ENCODE results near the gene TUG1. TPM values are rescaled to one million over a fixed set of nuclear protein-coding genes. Genes with fewer than 3 reads are reported as not detected.

TUG1 gene
- total RNA-seq, 2 experiments from 2014 or later, result 85.8 to 86.2 TPM

GRCh38 chr22:30964858-30965257 is 4.2 kb upstream of the TUG1 start:
- ATAC-seq (ENCODE audit: poor library complexity) (no peak), DNase-seq (no peak)
- ChIA-PET CTCF (interaction anchor here (0.6 to 1.9 kb wide), 3 partner anchors 45 to 1043 kb away, joined by 3 to 5 read pairs (median 5); no protein-coding TSS in a partner anchor), POLR2A (no interaction called here)
- Histone ChIP-seq H3K36me3 (ENCODE audit: insufficient read depth, low read length) (no peaks in the 10 kb centered on the region), H3K27ac (ENCODE audit: low read depth in 1 of 2, low read length in 2 of 2) (no peak overlapping the region), H3K4me3 (ENCODE audit: low read length) (no peak overlapping the region), H3K27me3 (ENCODE audit: control insufficient read depth in 1 of 2, insufficient read depth in 2 of 2, low read length in 2 of 2) (no peaks in the 10 kb centered on the region), H3K4me1 (ENCODE audit: insufficient read depth, low read length) (peaks cover 7% of the 10 kb centered on the region), H3K9me3 (ENCODE audit: control insufficient read depth in 1 of 2, insufficient read depth in 1 of 2, low read length in 2 of 2) (peaks cover 20 to 29% of the 10 kb centered on the region in 2 experiments)
- TF ChIP-seq CTCF (IDR thresholded peaks at IDR 0.05), result no peak
- intact Hi-C loops (cut with DNase I, micrococcal nuclease), result loop anchor here in 1 of 2 experiments (5.0 to 10.0 kb wide), 4 partner anchors 197 to 1510 kb away; partner anchors contain the start of genes FBXO7, PES1, RNF185 and SLC35E4
- H3K4me1 Mint-ChIP-seq (ENCODE audit: low read depth), result peaks cover 33% of the 10 kb centered on the region
- peaks cover 47% of the 10 kb centered on the region for H3K36me3 Mint-ChIP-seq (ENCODE audit: low read depth)
- no peaks in the 10 kb centered on the region for H3K27me3 Mint-ChIP-seq
- no peak overlapping the region for H3K27ac Mint-ChIP-seq
- H3K4me3 Mint-ChIP-seq, result peak overlapping the region; percentile 20
- peaks cover 7% of the 10 kb centered on the region for H3K9me3 Mint-ChIP-seq

- Mint-ChIP-seq H3K9me3 (peaks cover 15% of the 10 kb centered on the region), H3K4me1 (ENCODE audit: low read depth) (peaks cover 63% of the 10 kb centered on the region), H3K27me3 (no peaks in the 10 kb centered on the region), H3K36me3 (ENCODE audit: low read depth) (peaks cover 81% of the 10 kb centered on the region), H3K27ac (peak within 1 kb of the TSS; percentile 98), H3K4me3 (peak within 1 kb of the TSS; percentile 97)
- ChIA-PET POLR2A (interaction anchor here (0.6 to 4.9 kb wide), 34 partner anchors 10 to 1177 kb away, joined by 3 to 104 read pairs (median 4); partner anchors contain the start of genes EIF4ENIF1, LIMK2, PES1 and PIK3IP1), CTCF (interaction anchor here (0.8 to 3.2 kb wide), 5 partner anchors 20 to 205 kb away, joined by 3 to 18 read pairs (median 5); no protein-coding TSS in a partner anchor)
- TF ChIP-seq CTCF (IDR thresholded peaks at IDR 0.05), result no peak
- Histone ChIP-seq H3K27me3 (ENCODE audit: control insufficient read depth in 1 of 2, insufficient read depth in 2 of 2, low read length in 2 of 2) (no peaks in the 10 kb centered on the region), H3K36me3 (ENCODE audit: insufficient read depth, low read length) (peaks cover 30% of the 10 kb centered on the region), H3K27ac (ENCODE audit: low read depth in 1 of 2, low read length in 2 of 2) (peak within 1 kb of the TSS; percentile 80 to 91), H3K4me1 (ENCODE audit: insufficient read depth, low read length) (peaks cover 23% of the 10 kb centered on the region), H3K4me3 (ENCODE audit: low read length) (peak within 1 kb of the TSS; percentile 80), H3K9me3 (ENCODE audit: control insufficient read depth in 1 of 2, insufficient read depth in 1 of 2, low read length in 2 of 2) (peaks cover 14 to 60% of the 10 kb centered on the region in 2 experiments)
- ATAC-seq (ENCODE audit: poor library complexity) (no peak), DNase-seq (no peak)
- intact Hi-C loops (cut with DNase I, micrococcal nuclease), result loop anchor here (2.0 to 10.0 kb wide), 7 partner anchors 25 to 1507 kb away; partner anchors contain the start of genes FBXO7 (in 1 of the 2), PES1 (in 1 of the 2), RNF185 (in 1 of the 2) and SLC35E4 (in 1 of the 2)
Measured at GRCh38 chr22:30968015-30968923, 796 bp upstream of the TUG1 start, which contains the start of gene MORC2. MORC2 (minus strand) TSS chr22:30968774; CDS start chr22:30967889, 885 bp downstream.

All from CD4-positive, alpha-beta T cell (primary cell).